DOHH2 (cell line): ENCODE data around the gene FUT3.

Experiments
- H3F3A ChIP-seq: fragments of 200-600 bp; sonication (generic), shearing (Covaris generic); 2 replicates; pipeline ENCODE4 v1.6.0; 2016; ENCODE audit warnings: antibody characterized with exemption, mild to moderate bottlenecking; ENCODE audit not compliant: control insufficient read depth, insufficient read depth
- H3K27ac ChIP-seq: fragments of 200-600 bp; sonication (generic); 2 replicates; pipeline ENCODE4 v1.5.1; 2014; ENCODE audit warnings: low read depth, mild to moderate bottlenecking, low read length, moderate library complexity
- H3K27me3 ChIP-seq: fragments of 200-600 bp; sonication (generic); 2 replicates; pipeline ENCODE4 v1.6.1; 2014; ENCODE audit warnings: mild to moderate bottlenecking, low read length, mixed read lengths; ENCODE audit not compliant: control insufficient read depth
- H3K36me3 ChIP-seq: fragments of 200-600 bp; sonication (generic); 2 replicates; pipeline ENCODE4 v1.6.1; 2014; ENCODE audit warnings: mild to moderate bottlenecking, low read length, moderate library complexity, mixed read lengths; ENCODE audit not compliant: control insufficient read depth
- H3K4me1 ChIP-seq: fragments of 200-600 bp; sonication (generic); 2 replicates; pipeline ENCODE4 v1.6.1; 2014; ENCODE audit warnings: mild to moderate bottlenecking, low read length, mixed read lengths; ENCODE audit not compliant: control insufficient read depth
- H3K4me2 ChIP-seq: fragments of 200-600 bp; sonication (generic); 2 replicates; pipeline ENCODE4 v1.6.0; 2014; ENCODE audit warnings: mild to moderate bottlenecking, low read length, moderate library complexity
- H3K4me3 ChIP-seq: fragments of 200-600 bp; sonication (generic); 2 replicates; pipeline ENCODE4 v1.5.1; 2014; ENCODE audit warnings: mild to moderate bottlenecking, low read length, mixed read lengths
- H3K79me2 ChIP-seq: fragments of 200-600 bp; sonication (generic); 2 replicates; pipeline ENCODE4 v1.6.1; 2014; ENCODE audit warnings: mild to moderate bottlenecking, low read length, mixed read lengths; ENCODE audit not compliant: control insufficient read depth
- H3K9me2 ChIP-seq: fragments of 200-600 bp; sonication (generic); replicated peaks from 2 replicates; pipeline ENCODE4 v1.6.1; 2014; ENCODE audit warnings: mild to moderate bottlenecking, low read length, mixed read lengths; ENCODE audit not compliant: control insufficient read depth
- H3K9me3 ChIP-seq: fragments of 200-600 bp; sonication (generic); 2 replicates; pipeline ENCODE4 v1.6.1; 2014; ENCODE audit warnings: antibody characterized with exemption, low read length, mixed read lengths; ENCODE audit not compliant: control insufficient read depth, insufficient read depth
- H4K20me1 ChIP-seq: fragments of 200-600 bp; sonication (generic); 2 replicates; pipeline ENCODE4 v1.6.0; 2014; ENCODE audit warnings: low read depth, mild to moderate bottlenecking, antibody characterized with exemption, low read length, moderate library complexity; ENCODE audit not compliant: control insufficient read depth, insufficient read depth
- CTCF ChIP-seq: fragments of 200-600 bp; sonication (generic); IDR thresholded peaks from one replicate; pipeline ENCODE4 v1.5.1; 2014; ENCODE audit warnings: antibody characterized with exemption, mild to moderate bottlenecking, low read depth, low read length; ENCODE audit not compliant: poor library complexity, severe bottlenecking
- EZH2phosphoT487 ChIP-seq: fragments of 200-600 bp; sonication (generic); IDR thresholded peaks from 2 replicates; pipeline ENCODE4 v1.6.1; 2017; ENCODE audit warnings: borderline replicate concordance, mild to moderate bottlenecking, antibody characterized with exemption, low read length, moderate library complexity, mixed read lengths

Gene FUT3

GRCh38 chr19:5895409-5895808 lies 44.2 kb upstream of the FUT3 start:
- Histone ChIP-seq H3F3A (0 out of 2 replicates have a peak, but pooled peaks cover 5% of the 10 kb centered on the region), H3K79me2 (peaks cover 26% of the 10 kb centered on the region), H3K27ac (no peak overlapping the region), H3K27me3 (no peaks in the 10 kb centered on the region; the same call in 1 of the 2 replicates), H3K36me3 (peaks cover 27% of the 10 kb centered on the region), H4K20me1 (no peaks in the 10 kb centered on the region), H3K4me2 (no peak overlapping the region), H3K4me1 (no peaks in the 10 kb centered on the region), H3K9me2 (no peaks in the 10 kb centered on the region), H3K4me3 (no peak overlapping the region), H3K9me3 (no peaks in the 10 kb centered on the region)
- TF ChIP-seq CTCF: no peak
- no peak for TF ChIP-seq EZH2phosphoT487

GRCh38 chr19:5894704-5895349 lies 43.6 kb upstream of the FUT3 start:
- Histone ChIP-seq H3K36me3 (peaks cover 21% of the 10 kb centered on the region), H4K20me1 (no peaks in the 10 kb centered on the region), H3K4me3 (no peak overlapping the region), H3K4me2 (no peak overlapping the region), H3F3A (0 out of 2 replicates have a peak, but pooled peaks cover 5% of the 10 kb centered on the region), H3K27ac (no peak overlapping the region), H3K4me1 (no peaks in the 10 kb centered on the region), H3K9me2 (no peaks in the 10 kb centered on the region), H3K9me3 (no peaks in the 10 kb centered on the region), H3K27me3 (no peaks in the 10 kb centered on the region; the same call in none of the 2 replicates), H3K79me2 (peaks cover 20% of the 10 kb centered on the region)
- no peak for TF ChIP-seq EZH2phosphoT487
- TF ChIP-seq CTCF: no peak

- Histone ChIP-seq H3K9me3 (no peaks in the 10 kb centered on the region), H3K9me2 (no peaks in the 10 kb centered on the region), H3K4me2 (no peak overlapping the region), H3K27me3 (peaks cover 3% of the 10 kb centered on the region), H3K4me3 (no peak overlapping the region), H3K36me3 (peaks cover 20% of the 10 kb centered on the region), H3K27ac (no peak overlapping the region), H3K4me1 (no peaks in the 10 kb centered on the region), H3K79me2 (peaks cover 17% of the 10 kb centered on the region), H3F3A (0 out of 2 replicates have a peak, but pooled peaks cover 5% of the 10 kb centered on the region), H4K20me1 (no peaks in the 10 kb centered on the region)
- TF ChIP-seq CTCF (no peak), EZH2phosphoT487 (no peak)
These were observed 42.9 kb upstream of the FUT3 start for GRCh38 chr19:5893907-5894703.
